SK-N-SH (cell line): ENCODE results near the gene AGBL4. TPM values are rescaled to one million over a fixed set of nuclear protein-coding genes. Genes with fewer than 3 reads are reported as not detected.

Experiments
- CTCF ChIA-PET: fragments of 300-600, 350-600 bp; formaldehyde crosslinking; extraction: SDS; loops from one replicate; lab custom pipeline; 2021; lab: Yijun Ruan, JAX
- POLR2A ChIA-PET: fragments of 350-600 bp; sonication (Branson Sonifier 250); formaldehyde crosslinking; extraction: SDS; loops from one replicate; lab custom pipeline; 2020; ENCODE audit warnings: antibody characterized with exemption, inconsistent platforms; lab: Yijun Ruan, JAX
- DNase-seq: peaks from one replicate; pipeline ENCODE4 v3.0.0; 2012
- H2AFZ ChIP-seq: fragments of 200-600 bp; sonication (generic); 2 replicates; pipeline ENCODE4 v1.8.1; 2016; ENCODE audit warnings: antibody characterized with exemption, mild to moderate bottlenecking, low read depth
- H3F3A ChIP-seq: fragments of 200-600 bp; sonication (generic); replicated peaks from 2 replicates; pipeline ENCODE3; 2016; ENCODE audit warnings: antibody characterized with exemption, mild to moderate bottlenecking; ENCODE audit not compliant: insufficient read depth
- H3K27ac ChIP-seq, 2 experiments: fragments of 200-500 bp in 1 of 2; fragments of 200-600 bp in 1 of 2; sonication (Bioruptor generic) in 1 of 2; sonication (generic), shearing (Covaris generic) in 1 of 2; 2 replicates each; pipeline versions ENCODE4 v1.5.1 to v1.6.1; 2014 to 2016; ENCODE audit warnings: low read depth in 2 of 2, inconsistent platforms in 1 of 2, low read length in 1 of 2, mild to moderate bottlenecking in 1 of 2, mixed read lengths in 1 of 2
- H3K27me3 ChIP-seq: fragments of 200-600 bp; sonication (generic), shearing (Covaris generic); 2 replicates; pipeline ENCODE4 v1.6.1; 2016; ENCODE audit warnings: mixed run types; ENCODE audit not compliant: insufficient read depth
- H3K36me3 ChIP-seq, 2 experiments: fragments of 200-500 bp in 1 of 2; fragments of 200-600 bp in 1 of 2; sonication (Bioruptor generic) in 1 of 2; sonication (generic) in 1 of 2; replicated peaks in 1 of 2; 2 replicates each; pipeline versions ENCODE3 to v1.5.1; 2014 to 2016; ENCODE audit warnings: low read length in 1 of 2, mild to moderate bottlenecking in 1 of 2; ENCODE audit not compliant: insufficient read depth in 2 of 2, control insufficient read depth in 1 of 2
- H3K4me1 ChIP-seq, 2 experiments: fragments of 200-500 bp in 1 of 2; fragments of 200-600 bp in 1 of 2; sonication (Bioruptor generic) in 1 of 2; sonication (generic), shearing (Covaris generic) in 1 of 2; 2 replicates each; pipeline versions ENCODE4 v1.5.1 to v1.6.1; 2014 to 2016; ENCODE audit warnings: low read depth in 1 of 2, low read length in 1 of 2, mixed run types in 1 of 2; ENCODE audit not compliant: insufficient read depth in 2 of 2, control insufficient read depth in 1 of 2
- H3K4me2 ChIP-seq: fragments of 200-600 bp; sonication (generic), shearing (Covaris generic); 2 replicates; pipeline ENCODE4 v1.6.1; 2017; ENCODE audit warnings: mixed run types
- H3K4me3 ChIP-seq, 2 experiments: fragments of 200-500 bp in 1 of 2; fragments of 200-600 bp in 1 of 2; sonication (Bioruptor generic) in 1 of 2; sonication (generic), shearing (Covaris generic) in 1 of 2; 2 replicates each; pipeline versions ENCODE4 v1.5.1 to v1.8.1; 2014 to 2016; ENCODE audit warnings: low read depth in 2 of 2, inconsistent platforms in 1 of 2, low read length in 1 of 2, mild to moderate bottlenecking in 1 of 2, mixed read lengths in 1 of 2, moderate library complexity in 1 of 2
- H3K79me2 ChIP-seq: fragments of 200-600 bp; sonication (generic); 2 replicates; pipeline ENCODE4 v1.8.1; 2017; ENCODE audit warnings: mild to moderate bottlenecking; ENCODE audit not compliant: insufficient read depth
- H3K9ac ChIP-seq: fragments of 200-600 bp; sonication (generic); 2 replicates; pipeline ENCODE4 v1.6.1; 2017; ENCODE audit warnings: mixed run types
- H3K9me2 ChIP-seq: fragments of 200-600 bp; sonication (generic); 2 replicates; pipeline ENCODE4 v1.6.1; 2017; ENCODE audit warnings: mixed run types
- H3K9me3 ChIP-seq: fragments of 200-600 bp; sonication (generic); 2 replicates; pipeline ENCODE4 v1.6.1; 2017; ENCODE audit warnings: mixed run types, mild to moderate bottlenecking, moderate library complexity
- H4K20me1 ChIP-seq: fragments of 200-600 bp; sonication (generic); 2 replicates; pipeline ENCODE4 v1.6.1; 2017; ENCODE audit warnings: mild to moderate bottlenecking, mixed run types; ENCODE audit not compliant: insufficient read depth
- CHD2 ChIP-seq: fragments of 150-350 bp; IDR thresholded peaks from 2 replicates; pipeline ENCODE4 v1.6.1; 2018; ENCODE audit warnings: low read length; ENCODE audit not compliant: partially characterized antibody
- ELF1 ChIP-seq: IDR thresholded peaks from 2 replicates; pipeline ENCODE4 v1.4.0; 2012
- EP300 ChIP-seq, 2 experiments: IDR thresholded peaks; 2 replicates each; pipeline versions ENCODE4 v1.4.0 to v1.6.1; 2012; ENCODE audit warnings: borderline replicate concordance in 1 of 2, low read depth in 1 of 2, low read length in 1 of 2
- FOXJ3 ChIP-seq: sonication (generic); formaldehyde crosslinking; IDR thresholded peaks from 2 replicates; pipeline ENCODE4 v1.5.1; 2020; ENCODE audit warnings: mild to moderate bottlenecking, missing genetic modification reagents
- GABPA ChIP-seq: IDR thresholded peaks from 2 replicates; pipeline ENCODE4 v1.4.0; 2012; ENCODE audit warnings: low read depth, mild to moderate bottlenecking
- GATA2 ChIP-seq: sonication (generic); formaldehyde crosslinking; IDR thresholded peaks from 2 replicates; pipeline ENCODE4 v1.5.0; 2020; ENCODE audit warnings: mild to moderate bottlenecking, missing genetic modification reagents
- JUND ChIP-seq: IDR thresholded peaks from 2 replicates; pipeline ENCODE4 v1.4.0; 2012
- RAD21 ChIP-seq: IDR thresholded peaks from 2 replicates; pipeline ENCODE4 v1.6.1; 2012; ENCODE audit warnings: mild to moderate bottlenecking, low read length
- RFX5 ChIP-seq: IDR thresholded peaks from 2 replicates; pipeline ENCODE4 v1.6.1; 2012; ENCODE audit warnings: mild to moderate bottlenecking, improper control_type of control experiment, low read length
- RXRA ChIP-seq: IDR thresholded peaks from 2 replicates; pipeline ENCODE4 v1.4.0; 2012; ENCODE audit warnings: low read depth, mild to moderate bottlenecking, borderline replicate concordance
- SIN3A ChIP-seq: IDR thresholded peaks from 2 replicates; pipeline ENCODE4 v1.6.1; 2012; ENCODE audit warnings: low read depth, mild to moderate bottlenecking, low read length, moderate library complexity, borderline replicate concordance
- SMC3 ChIP-seq: IDR thresholded peaks from 2 replicates; pipeline ENCODE4 v1.6.1; 2012; ENCODE audit warnings: low read depth, low read length, improper control_type of control experiment
- TAF1 ChIP-seq: IDR thresholded peaks from 2 replicates; pipeline ENCODE4 v1.6.1; 2012; ENCODE audit warnings: low read depth, mild to moderate bottlenecking, low read length, moderate library complexity, borderline replicate concordance
- TEAD4 ChIP-seq: IDR thresholded peaks from 2 replicates; pipeline ENCODE4 v1.4.0; 2012; ENCODE audit warnings: mild to moderate bottlenecking, borderline replicate concordance; ENCODE audit not compliant: insufficient read depth
- YY1 ChIP-seq: IDR thresholded peaks from 2 replicates; pipeline ENCODE4 v1.4.0; 2012; ENCODE audit warnings: low read depth, mild to moderate bottlenecking
- polyA plus RNA-seq, 3 experiments: library from polyadenylated mRNA; depleted of rRNA; stranded (reverse); fragments of >200 nt; gene quantifications; 2 replicates each; pipeline ENCODE4 v1.2.3, GENCODE V29; 2012
- TF ChIP-seq, protein P1 (sequence below): IDR thresholded peaks from 2 replicates; pipeline ENCODE4 v1.6.1; 2012; ENCODE audit warnings: mild to moderate bottlenecking, low read depth, low read length, moderate library complexity
- TF ChIP-seq, protein P2 (sequence below): fragments of 150-350 bp; IDR thresholded peaks from 2 replicates; pipeline ENCODE4 v1.6.1; 2016; ENCODE audit warnings: mild to moderate bottlenecking, low read depth, low read length
- TF ChIP-seq, protein P3 (sequence below): IDR thresholded peaks from 2 replicates; pipeline ENCODE4 v1.4.0; 2012; ENCODE audit warnings: low read depth
- TF ChIP-seq, protein P4 (sequence below): IDR thresholded peaks from 2 replicates; pipeline ENCODE4; 2012
- TF ChIP-seq, protein P5 (sequence below): fragments of 150-350 bp; IDR thresholded peaks from 2 replicates; pipeline ENCODE4 v1.6.1; 2017; ENCODE audit warnings: antibody characterized with exemption, low read length, low read depth, borderline replicate concordance

Gene AGBL4
- polyA plus RNA-seq, 1 of the 3 experiments (the other 2 are of a cell fraction), result 0.07 TPM

DNA sequence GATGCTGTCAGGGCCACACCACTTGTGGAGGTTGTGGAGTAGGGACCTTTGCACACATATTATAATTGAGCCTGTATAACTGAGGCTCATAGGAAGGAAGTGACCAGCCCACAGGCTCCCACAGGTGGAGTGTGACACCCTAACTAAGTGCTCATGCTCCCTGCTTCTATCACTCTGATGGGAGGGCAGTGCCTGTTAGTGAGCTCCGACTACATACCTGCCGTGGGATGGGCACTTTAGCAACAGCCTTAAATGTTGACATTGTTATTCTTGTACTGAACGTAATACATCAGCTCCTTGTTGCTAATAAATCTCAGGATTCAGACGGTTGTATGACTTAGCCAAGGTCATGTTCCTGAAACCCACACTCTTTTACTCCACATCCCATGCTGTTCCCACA lies 1305.0 kb downstream of the AGBL4 start (continued):
- TF ChIP-seq, protein P1, sequence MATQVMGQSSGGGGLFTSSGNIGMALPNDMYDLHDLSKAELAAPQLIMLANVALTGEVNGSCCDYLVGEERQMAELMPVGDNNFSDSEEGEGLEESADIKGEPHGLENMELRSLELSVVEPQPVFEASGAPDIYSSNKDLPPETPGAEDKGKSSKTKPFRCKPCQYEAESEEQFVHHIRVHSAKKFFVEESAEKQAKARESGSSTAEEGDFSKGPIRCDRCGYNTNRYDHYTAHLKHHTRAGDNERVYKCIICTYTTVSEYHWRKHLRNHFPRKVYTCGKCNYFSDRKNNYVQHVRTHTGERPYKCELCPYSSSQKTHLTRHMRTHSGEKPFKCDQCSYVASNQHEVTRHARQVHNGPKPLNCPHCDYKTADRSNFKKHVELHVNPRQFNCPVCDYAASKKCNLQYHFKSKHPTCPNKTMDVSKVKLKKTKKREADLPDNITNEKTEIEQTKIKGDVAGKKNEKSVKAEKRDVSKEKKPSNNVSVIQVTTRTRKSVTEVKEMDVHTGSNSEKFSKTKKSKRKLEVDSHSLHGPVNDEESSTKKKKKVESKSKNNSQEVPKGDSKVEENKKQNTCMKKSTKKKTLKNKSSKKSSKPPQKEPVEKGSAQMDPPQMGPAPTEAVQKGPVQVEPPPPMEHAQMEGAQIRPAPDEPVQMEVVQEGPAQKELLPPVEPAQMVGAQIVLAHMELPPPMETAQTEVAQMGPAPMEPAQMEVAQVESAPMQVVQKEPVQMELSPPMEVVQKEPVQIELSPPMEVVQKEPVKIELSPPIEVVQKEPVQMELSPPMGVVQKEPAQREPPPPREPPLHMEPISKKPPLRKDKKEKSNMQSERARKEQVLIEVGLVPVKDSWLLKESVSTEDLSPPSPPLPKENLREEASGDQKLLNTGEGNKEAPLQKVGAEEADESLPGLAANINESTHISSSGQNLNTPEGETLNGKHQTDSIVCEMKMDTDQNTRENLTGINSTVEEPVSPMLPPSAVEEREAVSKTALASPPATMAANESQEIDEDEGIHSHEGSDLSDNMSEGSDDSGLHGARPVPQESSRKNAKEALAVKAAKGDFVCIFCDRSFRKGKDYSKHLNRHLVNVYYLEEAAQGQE, result no peak

DNA sequence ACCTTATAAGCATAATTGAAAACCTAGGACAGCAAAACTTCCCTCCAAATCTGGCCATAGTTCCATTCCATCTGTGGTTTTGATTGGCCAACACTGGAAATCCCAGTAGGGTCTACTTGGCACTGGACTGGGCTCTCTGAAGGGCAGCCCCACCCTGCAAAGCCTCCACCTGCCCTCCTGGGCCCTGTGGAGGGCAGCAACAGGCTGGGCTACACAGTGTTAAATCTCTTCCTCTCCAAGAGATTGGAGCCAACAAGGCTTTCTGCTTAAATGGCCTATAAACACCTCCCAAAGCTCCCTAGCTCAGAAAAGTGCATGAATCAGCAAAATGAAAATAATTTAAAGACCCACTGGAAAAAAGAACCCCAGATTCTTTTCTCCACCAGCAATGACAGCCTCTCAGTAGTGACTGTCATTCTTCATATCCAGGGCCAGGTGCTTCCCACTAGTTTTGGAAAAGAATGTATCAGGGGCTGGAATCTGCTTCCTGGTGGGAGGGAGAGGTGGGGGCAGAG lies 1305.6 kb downstream of the AGBL4 start:
- CTCF ChIA-PET, result interaction anchor here (1.0 to 1.2 kb wide), 2 partner anchors 40 to 145 kb away, joined by 3 to 4 read pairs; no protein-coding TSS in a partner anchor
- H3K9ac ChIP-seq, result no peak overlapping the region
- no peaks in the 10 kb centered on the region for H3K36me3 ChIP-seq
- no peaks in the 10 kb centered on the region for H3F3A ChIP-seq
- no peaks in the 10 kb centered on the region for H3K79me2 ChIP-seq
- no peak overlapping the region for H3K27ac ChIP-seq
- TF ChIP-seq JUND (no peak), RFX5 (no peak), CHD2 (no peak), RXRA (no peak), GATA2 (CRISPR knock-in tag) (no peak), GABPA (no peak), EP300 (IDR thresholded peaks at IDR 0.05; ENCODE audit: borderline replicate concordance in 1 of 2, low read depth in 1 of 2, low read length in 1 of 2) (no peak), SIN3A (no peak), TEAD4 (no peak), SMC3 (no peak), RAD21 (no peak), FOXJ3 (CRISPR knock-in tag) (no peak), TAF1 (no peak), YY1 (no peak), ELF1 (no peak)
- TF ChIP-seq, protein P2, sequence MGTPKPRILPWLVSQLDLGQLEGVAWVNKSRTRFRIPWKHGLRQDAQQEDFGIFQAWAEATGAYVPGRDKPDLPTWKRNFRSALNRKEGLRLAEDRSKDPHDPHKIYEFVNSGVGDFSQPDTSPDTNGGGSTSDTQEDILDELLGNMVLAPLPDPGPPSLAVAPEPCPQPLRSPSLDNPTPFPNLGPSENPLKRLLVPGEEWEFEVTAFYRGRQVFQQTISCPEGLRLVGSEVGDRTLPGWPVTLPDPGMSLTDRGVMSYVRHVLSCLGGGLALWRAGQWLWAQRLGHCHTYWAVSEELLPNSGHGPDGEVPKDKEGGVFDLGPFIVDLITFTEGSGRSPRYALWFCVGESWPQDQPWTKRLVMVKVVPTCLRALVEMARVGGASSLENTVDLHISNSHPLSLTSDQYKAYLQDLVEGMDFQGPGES, result no peak
- TF ChIP-seq, protein P3, sequence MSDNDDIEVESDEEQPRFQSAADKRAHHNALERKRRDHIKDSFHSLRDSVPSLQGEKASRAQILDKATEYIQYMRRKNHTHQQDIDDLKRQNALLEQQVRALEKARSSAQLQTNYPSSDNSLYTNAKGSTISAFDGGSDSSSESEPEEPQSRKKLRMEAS, result no peak
- TF ChIP-seq, protein P4, sequence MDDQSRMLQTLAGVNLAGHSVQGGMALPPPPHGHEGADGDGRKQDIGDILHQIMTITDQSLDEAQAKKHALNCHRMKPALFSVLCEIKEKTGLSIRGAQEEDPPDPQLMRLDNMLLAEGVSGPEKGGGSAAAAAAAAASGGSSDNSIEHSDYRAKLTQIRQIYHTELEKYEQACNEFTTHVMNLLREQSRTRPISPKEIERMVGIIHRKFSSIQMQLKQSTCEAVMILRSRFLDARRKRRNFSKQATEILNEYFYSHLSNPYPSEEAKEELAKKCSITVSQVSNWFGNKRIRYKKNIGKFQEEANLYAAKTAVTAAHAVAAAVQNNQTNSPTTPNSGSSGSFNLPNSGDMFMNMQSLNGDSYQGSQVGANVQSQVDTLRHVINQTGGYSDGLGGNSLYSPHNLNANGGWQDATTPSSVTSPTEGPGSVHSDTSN, result no peak
- TF ChIP-seq, protein P5, sequence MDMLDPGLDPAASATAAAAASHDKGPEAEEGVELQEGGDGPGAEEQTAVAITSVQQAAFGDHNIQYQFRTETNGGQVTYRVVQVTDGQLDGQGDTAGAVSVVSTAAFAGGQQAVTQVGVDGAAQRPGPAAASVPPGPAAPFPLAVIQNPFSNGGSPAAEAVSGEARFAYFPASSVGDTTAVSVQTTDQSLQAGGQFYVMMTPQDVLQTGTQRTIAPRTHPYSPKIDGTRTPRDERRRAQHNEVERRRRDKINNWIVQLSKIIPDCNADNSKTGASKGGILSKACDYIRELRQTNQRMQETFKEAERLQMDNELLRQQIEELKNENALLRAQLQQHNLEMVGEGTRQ, result no peak
- H3K4me3 ChIP-seq, result no peak overlapping the region
- H2AFZ ChIP-seq, result no peak overlapping the region
- H3K4me1 ChIP-seq, result no peaks in the 10 kb centered on the region; a peak in 1 of 4 replicates
- H3K9me3 ChIP-seq, result no peaks in the 10 kb centered on the region
- H4K20me1 ChIP-seq, result no peaks in the 10 kb centered on the region
- POLR2A ChIA-PET, result no interaction called here
- H3K4me2 ChIP-seq, result no peak overlapping the region
- no peak for DNase-seq
- no peaks in the 10 kb centered on the region for H3K27me3 ChIP-seq
- H3K9me2 ChIP-seq, result no peaks in the 10 kb centered on the region
